ENCODE measurements around the gene CWC27.

GRCh38 chr5:65061974-65062353 lies 293.2 kb downstream of the CWC27 start:
- TF ChIP-seq ETV6 (IDR thresholded peaks at IDR 0.05; ENCODE audit: borderline replicate concordance in 1 of 2, low read depth in 2 of 2, low read length in 1 of 2) (no peak), ETV6 (CRISPR knock-in tag; IDR thresholded peaks at IDR 0.05; ENCODE audit: borderline replicate concordance) (no peak), NR0B1 (IDR thresholded peaks at IDR 0.05; ENCODE audit: partially characterized antibody) (no peak), EZH2 (IDR thresholded peaks at IDR 0.05; ENCODE audit: borderline replicate concordance, low read depth, low read length) (no peak), SP1 (CRISPR knock-in tag; IDR thresholded peaks at IDR 0.05) (no peak), ZBTB40 (IDR thresholded peaks at IDR 0.05) (no peak), ZBTB40 (CRISPR knock-in tag; IDR thresholded peaks at IDR 0.05) (no peak), POLR2A (conservative IDR thresholded peaks at IDR 0.05) (no peak), ZNF239 (CRISPR knock-in tag; IDR thresholded peaks at IDR 0.05) (no peak), KLF6 (CRISPR knock-in tag; IDR thresholded peaks at IDR 0.05; ENCODE audit: borderline replicate concordance) (no peak), ZNF280B (CRISPR knock-in tag; IDR thresholded peaks at IDR 0.05) (no peak), ZFP36 (IDR thresholded peaks at IDR 0.05; ENCODE audit: low read depth, low read length, partially characterized antibody) (no peak), KLF16 (IDR thresholded peaks at IDR 0.05) (no peak), NCOA1 (IDR thresholded peaks at IDR 0.05; ENCODE audit: low read depth) (no peak)

All from K562 (cell line).